K562 (cell line): Measurements from ENCODE around the gene MBNL1. TPM values are rescaled to one million over a fixed set of nuclear protein-coding genes. Genes with fewer than 3 reads are reported as not detected.
"Not testable (repeated sequence)": the region's sequence is repeated elsewhere in the genome, so short reads cannot be mapped to it uniquely, and the experiment has no call there.

Experiments
- ATAC-seq: fragments of 200-7000 bp; cut with Tn5 transposase; 3 replicates; pipeline ENCODE4 v1.9.1; 2020; ENCODE audit warnings: moderate library complexity
- BruUV-seq: library from RNA; stranded (reverse); fragments of 400-500 nt; replicated peaks from 2 replicates; lab custom pipeline; 2021; lab: Mats Ljungman, UMichigan
- CTCF ChIA-PET: fragments of 300-600 bp; formaldehyde crosslinking; extraction: SDS; loops from one replicate; lab custom pipeline; 2021; ENCODE audit warnings: low intra/inter-chr PET ratio; lab: Yijun Ruan, JAX
- POLR2A ChIA-PET: fragments of 300-600, 350-650 bp; sonication (Branson Sonifier 250); formaldehyde crosslinking; extraction: SDS; loops from one replicate; lab custom pipeline; 2021; ENCODE audit warnings: antibody characterized with exemption, inconsistent platforms; lab: Yijun Ruan, JAX
- DNase-seq, 4 experiments: peaks; one replicate each; pipeline versions ENCODE4 v3.0.0 to v3.0.0-alpha.2; 2011 to 2018; ENCODE audit warnings: low spot score in 3 of 4, mixed read lengths in 3 of 4; ENCODE audit errors: extremely low read depth in 1 of 4
- FAIRE-seq: peaks from 2 replicates; lab custom pipeline; 2011; peaks lifted over from hg19 to GRCh38; lab: Jason Lieb, UNC
- H2AFZ ChIP-seq: 2 replicates; pipeline ENCODE4 v1.6.0; 2011; ENCODE audit warnings: low read depth, low read length, control low read depth, inconsistent platforms
- H3K27ac ChIP-seq: fragments of 200-600 bp; 3 replicates; pipeline ENCODE4 v1.8.0; 2011; ENCODE audit warnings: low read depth, mild to moderate bottlenecking, control low read depth, inconsistent platforms, low read length, moderate library complexity, mixed read lengths; ENCODE audit errors: extremely low read depth
- H3K27me3 ChIP-seq, 2 experiments: fragments of 300-600 bp in 1 of 2; 2 replicates in 1 of 2; 3 replicates in 1 of 2; pipeline versions ENCODE4 v1.6.0 to v1.8.0; 2011; ENCODE audit warnings: inconsistent platforms in 2 of 2, low read length in 2 of 2, mild to moderate bottlenecking in 1 of 2, mixed read lengths in 1 of 2, moderate library complexity in 1 of 2; ENCODE audit not compliant: control insufficient read depth in 2 of 2, insufficient read depth in 2 of 2
- H3K36me3 ChIP-seq: fragments of 300-600 bp; 3 replicates; pipeline ENCODE4 v1.8.0; 2011; ENCODE audit warnings: mild to moderate bottlenecking, low read length, inconsistent platforms; ENCODE audit not compliant: control insufficient read depth, insufficient read depth
- H3K4me1 ChIP-seq, 2 experiments: fragments of 200-600 bp in 1 of 2; replicated peaks in 1 of 2; 2 replicates in 1 of 2; 3 replicates in 1 of 2; pipeline versions ENCODE4 v1.5.1 to v1.8.0; 2011; ENCODE audit warnings: inconsistent platforms in 2 of 2, low read length in 2 of 2, mild to moderate bottlenecking in 1 of 2, mixed read lengths in 1 of 2, moderate library complexity in 1 of 2; ENCODE audit not compliant: control insufficient read depth in 2 of 2, insufficient read depth in 2 of 2
- H3K4me2 ChIP-seq: 2 replicates; pipeline ENCODE4 v1.6.1; 2011; ENCODE audit warnings: low read length, control low read depth, inconsistent platforms, mixed read lengths; ENCODE audit not compliant: insufficient read depth
- H3K4me3 ChIP-seq: fragments of 200-600 bp; sonication (generic), shearing (Covaris generic); 2 replicates; pipeline ENCODE4 v1.5.1; 2016; ENCODE audit warnings: control low read depth, inconsistent platforms
- H3K79me2 ChIP-seq: fragments of 200-600 bp; 3 replicates; pipeline ENCODE4 v1.8.0; 2011; ENCODE audit warnings: low read length, inconsistent platforms; ENCODE audit not compliant: control insufficient read depth, insufficient read depth
- H3K9ac ChIP-seq, 2 experiments: 2 replicates each; pipeline versions ENCODE4 v1.6.0 to v1.6.1; 2011; ENCODE audit warnings: low read depth in 2 of 2, low read length in 2 of 2, control low read depth in 1 of 2, inconsistent platforms in 1 of 2, mild to moderate bottlenecking in 1 of 2, mixed read lengths in 1 of 2; ENCODE audit not compliant: insufficient read depth in 1 of 2
- H3K9me1 ChIP-seq: one replicate; pipeline ENCODE4 v1.6.0; 2011; ENCODE audit warnings: inconsistent platforms, mild to moderate bottlenecking, low read length, moderate library complexity; ENCODE audit not compliant: control insufficient read depth, insufficient read depth
- H3K9me3 ChIP-seq: replicated peaks from 2 replicates; pipeline ENCODE4 v1.5.1; 2011; ENCODE audit warnings: low read depth, low read length, inconsistent platforms; ENCODE audit not compliant: control insufficient read depth, insufficient read depth
- H4K20me1 ChIP-seq: replicated peaks from 2 replicates; pipeline ENCODE4 v1.6.1; 2011; ENCODE audit warnings: low read length, inconsistent platforms, mixed read lengths; ENCODE audit not compliant: control insufficient read depth, insufficient read depth
- CHAMP1 ChIP-seq: fragments of 450-650 bp; IDR thresholded peaks from 2 replicates; pipeline ENCODE4 v1.6.1; 2016; ENCODE audit warnings: mild to moderate bottlenecking
- EHMT2 ChIP-seq: fragments of 450-650 bp; IDR thresholded peaks from 2 replicates; pipeline ENCODE4 v1.6.1; 2018; ENCODE audit warnings: antibody characterized with exemption
- ZFP36 ChIP-seq: fragments of 150-350 bp; IDR thresholded peaks from 2 replicates; pipeline ENCODE4 v1.6.1; 2018; ENCODE audit warnings: low read length, low read depth; ENCODE audit not compliant: partially characterized antibody
- WGBS: fragments of 100-300 bp; shearing (Covaris generic); methylation state at CpG from one replicate; pipeline ENCODE4 v1.1.6; 2016; ENCODE audit warnings: low coverage, mixed read lengths; ENCODE audit not compliant: insufficient coverage; ENCODE audit errors: missing lambda C conversion rate; 5-methylcytosine and 5-hydroxymethylcytosine counted together
- in situ Hi-C: fragments of 300-500 bp; cut with MboI; formaldehyde crosslinking; loops from 4 replicates; pipeline ENCODE4 v1.15.0; 2018; ENCODE audit warnings: inconsistent platforms, mixed read lengths
- intact Hi-C: fragments of 100-400 bp; cut with micrococcal nuclease; formaldehyde crosslinking; loops from 2 replicates; pipeline ENCODE4 v1.14.2; 2022
- polyA plus RNA-seq, 8 experiments: library from polyadenylated mRNA; depleted of rRNA in 4 of 8; stranded (reverse) in 5 of 8; unstranded in 3 of 8; fragments of >200 nt; fragmentation: Nextera tagmentation in 2 of 8; fragmentation: Illumina TruSeq in 1 of 8; extraction: Ambion mirVana in 2 of 8; extraction: Trizol in 1 of 8; gene quantifications; 2 replicates each; pipeline versions ENCODE4 v1.2.1 to v1.2.3, GENCODE V29; 2011 to 2014; ENCODE audit warnings: inconsistent platforms in 1 of 8, missing spikeins in 1 of 8
- total RNA-seq, 7 experiments: library from RNA; depleted of rRNA in 6 of 7; stranded (reverse); fragments of >200 nt in 6 of 7; fragmentation: Illumina TruSeq in 2 of 7; extraction: Trizol in 2 of 7; gene quantifications; 2 replicates each; pipeline versions ENCODE4 v1.2.1 to v1.2.3, GENCODE V29; 2011 to 2021; ENCODE audit warnings: low replicate concordance in 1 of 7

The MBNL1 gene
- total and polyA plus RNA-seq, 9 of the 15 experiments (the other 6 are each of a cell fraction or from before 2014, with no cell fraction given): 70.3 to 243 (median 220) TPM

GRCh38 chr3:152440243-152440642 lies 171.5 kb downstream of the MBNL1 start:
- peaks cover 99% of the 10 kb centered on the region for H3K79me2 ChIP-seq
- intact Hi-C loops: loop anchor here (5.0 to 10.0 kb wide), 2 partner anchors 125 to 168 kb away; no protein-coding TSS in a partner anchor
- H4K20me1 ChIP-seq, H3K4me3 ChIP-seq, H3K9ac ChIP-seq, FAIRE-seq, DNase-seq, H3K4me1 ChIP-seq, H3K9me3 ChIP-seq, ATAC-seq, H3K27me3 ChIP-seq, H2AFZ ChIP-seq, H3K4me2 ChIP-seq, H3K9me1 ChIP-seq, CTCF ChIA-PET, H3K27ac ChIP-seq: not testable (repeated sequence)
- 71% methylated on average over 4 of the region's 5 CpGs for WGBS
- POLR2A ChIA-PET: interaction anchor here (0.8 to 1.8 kb wide), 2 partner anchors 8 to 9 kb away, joined by 3 to 4 read pairs; no protein-coding TSS in a partner anchor
- in situ Hi-C loops: loop anchor here (10.0 kb wide), 1 partner anchor 265 kb away; no protein-coding TSS in a partner anchor
- peaks cover 71% of the 10 kb centered on the region for H3K36me3 ChIP-seq
- TF ChIP-seq ZFP36 (peak; percentile 25), CHAMP1 (peak; percentile 74; the same call in 1 of the 2 replicates), EHMT2 (0 out of 2 replicates have a peak, but pooled peaks have one; percentile 33)
- TF ChIP-seq, all 486 proteins: peak for 3; not testable (repeated sequence) for 483
- not testable (repeated sequence) for BruUV-seq
